ENCODE results near the gene PTGES.
A peak's percentile ranks its signal among the peaks of the same experiment; 100 is the strongest.
"Not testable (repeated sequence)": the region's sequence is repeated elsewhere in the genome, so short reads cannot be mapped to it uniquely, and the experiment has no call there.

Gene PTGES

DNA sequence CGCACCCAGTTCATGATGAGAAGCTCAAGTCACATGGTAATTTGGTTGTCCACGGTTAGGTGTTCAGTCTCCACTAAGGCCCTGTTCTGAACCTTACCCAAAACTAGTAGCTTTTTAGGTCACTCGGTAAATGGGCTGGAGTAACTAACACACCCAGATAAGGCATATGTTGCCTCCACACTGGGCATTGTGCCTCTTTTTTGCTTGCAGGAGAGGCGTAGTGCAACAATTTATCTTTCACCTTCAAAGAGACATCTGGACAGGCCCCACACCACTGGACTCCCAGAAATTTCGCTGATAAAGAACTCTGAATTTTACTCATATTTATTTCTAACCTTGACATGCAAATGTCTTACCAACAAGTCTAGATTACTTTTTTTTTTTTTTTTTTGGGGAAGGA, 16.8 kb upstream of the PTGES start:
- no peak for DNase-seq

DNA sequence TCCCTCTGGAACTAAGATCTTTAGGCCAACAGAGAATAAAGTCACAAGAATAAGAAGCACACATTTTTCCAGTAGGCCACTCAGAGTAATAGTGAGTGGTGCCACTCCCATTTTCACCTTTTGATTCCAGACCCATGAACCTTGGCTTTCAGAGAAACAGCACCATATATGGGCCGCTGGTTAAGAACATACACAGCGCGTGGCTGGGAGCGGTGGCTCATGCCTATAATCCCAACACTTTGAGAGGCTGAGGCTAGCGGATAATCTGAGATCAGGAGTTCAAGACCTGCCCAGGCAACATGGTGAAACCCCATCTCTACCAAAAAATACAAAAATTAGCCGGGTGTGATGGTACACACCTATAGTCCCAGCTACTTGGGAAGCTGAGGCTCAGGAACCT, 15.6 kb upstream of the PTGES start:
- DNase-seq: no peak

DNA sequence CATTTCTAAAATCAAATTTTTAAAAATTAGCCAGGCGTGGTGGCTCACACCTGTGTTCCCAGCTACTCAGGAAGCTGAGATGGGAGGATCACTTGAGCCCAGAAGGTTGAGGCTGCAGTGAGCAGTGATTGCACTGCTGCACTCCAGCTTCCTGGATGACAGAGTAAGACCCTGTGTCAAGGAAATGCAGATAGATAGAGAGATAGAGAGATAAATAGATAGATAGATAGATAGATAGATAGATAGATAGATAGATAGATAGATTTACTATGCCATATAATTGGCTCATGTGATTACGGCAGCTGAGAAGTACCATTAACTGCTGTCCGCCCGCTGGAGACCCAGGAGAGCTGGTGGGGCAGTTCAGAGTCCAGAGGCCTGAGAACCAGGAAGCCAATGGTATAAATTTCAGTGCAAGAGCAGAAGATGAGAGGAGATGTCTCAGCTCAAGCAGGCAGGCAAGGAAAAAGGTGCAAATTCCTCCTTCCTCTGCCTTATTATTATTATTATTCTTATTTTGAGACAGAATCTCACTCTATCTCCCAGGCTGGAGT, 13.0 kb upstream of the PTGES start:
- DNase-seq: no peak

DNA sequence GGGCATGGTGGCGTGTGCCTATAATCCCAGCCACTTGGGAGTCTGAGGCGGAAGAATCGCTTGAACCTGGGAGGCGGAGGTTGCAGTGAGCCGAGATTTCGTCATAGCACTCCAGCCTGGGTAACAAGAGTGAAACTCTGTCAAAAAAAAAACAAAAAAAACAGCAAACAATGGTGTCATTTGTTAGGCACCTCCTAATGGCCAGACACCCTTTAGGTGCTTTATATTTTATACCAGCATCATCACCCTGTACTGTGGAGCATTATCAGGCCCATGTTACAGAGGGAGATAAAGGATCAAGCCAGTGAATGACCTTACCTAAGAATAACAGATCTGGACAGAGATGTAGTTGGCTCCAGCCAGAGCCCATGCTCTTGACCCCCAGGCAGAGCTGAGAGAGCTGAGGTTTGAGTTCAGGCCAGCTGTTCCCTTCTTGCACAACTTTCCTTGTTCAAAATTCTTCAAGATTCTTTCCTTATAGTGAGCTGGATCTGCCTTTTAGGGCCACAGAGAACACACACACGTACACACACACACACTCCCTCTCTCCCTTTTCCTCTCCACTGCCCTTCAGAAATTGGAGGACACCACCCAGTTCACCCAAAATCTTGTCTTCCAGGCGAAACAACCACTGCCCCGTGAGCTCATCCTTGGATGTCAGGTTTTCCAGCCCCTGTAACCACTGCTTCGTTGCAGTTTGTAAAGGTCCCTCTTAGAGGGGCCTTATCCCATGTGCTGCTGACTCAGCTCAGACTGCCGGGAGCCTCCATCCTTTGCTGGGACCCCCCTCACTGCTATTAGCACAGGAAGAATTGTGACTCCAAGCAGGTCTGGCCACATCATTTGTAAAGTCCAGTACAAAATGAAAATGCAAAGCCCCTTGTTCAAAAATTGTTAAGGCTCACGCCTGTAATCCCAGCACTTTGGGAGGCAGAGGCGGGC, 10.4 kb upstream of the PTGES start:
- peak; percentile 28 to 32 for DNase-seq

DNA sequence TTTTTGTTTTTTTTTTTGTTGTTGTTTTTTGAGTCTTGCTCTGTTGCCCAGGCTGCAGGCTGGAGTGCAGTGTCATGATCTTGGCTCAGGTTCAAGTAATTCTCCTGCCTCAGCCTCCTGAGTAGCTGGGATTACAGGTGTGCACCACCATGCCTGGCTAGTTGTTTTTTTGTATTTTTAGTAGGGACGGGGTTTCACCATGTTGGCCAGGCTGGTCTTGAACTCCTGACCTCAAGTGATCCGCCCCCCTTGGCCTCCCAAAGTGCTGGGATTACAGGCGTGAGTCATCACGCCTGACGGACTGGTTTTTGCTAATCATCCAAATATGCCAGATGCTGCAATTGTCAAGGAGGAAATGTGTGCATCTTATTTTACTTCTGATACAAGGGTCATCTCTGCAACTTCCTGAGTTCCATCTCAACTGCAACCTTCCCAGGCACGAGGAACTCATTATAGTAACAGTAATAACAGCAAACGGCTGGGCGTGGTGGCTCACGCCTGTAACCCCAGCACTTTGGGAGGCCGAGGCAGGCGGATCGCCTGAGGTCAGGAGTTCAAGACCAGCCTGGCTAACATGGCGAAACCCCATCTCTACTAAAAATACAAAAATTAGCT, 9.6 kb upstream of the PTGES start:
- peak; percentile 83 to 96 for DNase-seq

DNA sequence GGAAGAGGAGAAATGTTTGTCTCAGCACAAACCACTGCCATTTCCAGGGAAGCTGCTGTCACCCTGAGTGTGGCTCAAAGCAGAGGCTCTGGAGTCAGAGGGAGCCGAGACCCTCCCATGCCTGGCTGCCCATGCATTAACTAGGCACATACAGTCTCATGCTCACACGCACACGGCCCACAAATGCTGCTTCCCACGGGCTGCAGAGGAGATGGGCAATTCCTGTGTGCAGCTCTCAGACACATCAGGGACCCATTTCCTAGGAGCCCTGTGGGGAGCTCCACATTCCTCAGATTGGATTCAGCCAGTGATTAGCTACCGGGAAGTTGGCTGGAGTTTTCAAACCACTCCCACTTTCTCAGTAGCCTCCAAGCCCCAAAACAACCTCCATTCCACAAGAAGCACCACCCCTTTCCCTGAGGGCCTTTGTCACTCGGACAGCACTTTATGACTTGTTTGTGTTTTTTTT, 9.1 kb upstream of the PTGES start:
- DNase-seq: no peak

DNA sequence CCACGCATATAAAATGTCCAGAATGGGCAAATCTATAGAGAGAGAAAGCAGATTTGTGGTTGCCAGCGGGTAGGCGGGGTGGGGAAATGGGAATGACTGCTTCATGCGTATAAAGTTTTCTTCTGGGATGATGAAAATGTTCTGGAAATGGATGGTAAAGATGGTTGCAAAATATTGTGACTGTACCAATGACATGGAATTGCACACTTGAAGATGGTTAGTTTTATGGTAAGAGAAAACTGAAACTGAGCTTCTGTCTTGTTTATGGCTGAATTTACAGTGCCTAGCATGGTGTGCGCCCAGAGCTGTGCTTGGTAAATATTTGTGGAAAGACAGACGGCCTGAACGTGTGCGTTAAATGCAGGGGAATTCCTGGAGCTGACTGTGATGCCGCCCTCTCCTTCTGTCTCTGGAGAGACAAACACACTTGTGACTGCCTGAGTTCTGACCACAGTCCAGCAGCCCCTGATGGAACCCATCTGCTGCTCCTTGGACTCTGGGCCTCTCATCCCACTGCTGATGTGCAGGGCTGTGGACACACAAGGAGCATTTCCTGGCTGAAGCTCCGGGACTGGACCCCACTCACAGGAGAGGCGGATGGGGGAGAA, 8.6 kb upstream of the PTGES start:
- peak; percentile 35 to 38 for DNase-seq

DNA sequence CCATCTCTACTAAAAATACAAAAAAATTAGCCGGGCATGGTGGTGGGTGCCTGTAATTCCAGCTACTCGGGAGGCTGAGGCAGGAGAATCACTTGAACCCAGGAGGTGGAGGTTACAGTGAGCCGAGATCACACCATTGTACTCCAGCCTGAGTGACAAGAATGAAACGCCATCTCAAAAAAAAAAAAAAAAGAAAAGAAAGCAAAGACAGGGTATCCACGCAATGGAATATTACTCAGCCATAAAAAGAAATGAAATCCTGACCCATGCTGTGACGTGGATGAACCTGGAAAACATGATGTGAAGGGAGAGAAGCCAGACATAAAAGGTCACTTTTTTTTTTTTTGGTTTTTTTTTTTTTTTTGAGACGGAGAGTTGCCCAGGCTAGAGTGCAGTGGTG, 7.9 kb upstream of the PTGES start:
- not testable (repeated sequence) for DNase-seq

DNA sequence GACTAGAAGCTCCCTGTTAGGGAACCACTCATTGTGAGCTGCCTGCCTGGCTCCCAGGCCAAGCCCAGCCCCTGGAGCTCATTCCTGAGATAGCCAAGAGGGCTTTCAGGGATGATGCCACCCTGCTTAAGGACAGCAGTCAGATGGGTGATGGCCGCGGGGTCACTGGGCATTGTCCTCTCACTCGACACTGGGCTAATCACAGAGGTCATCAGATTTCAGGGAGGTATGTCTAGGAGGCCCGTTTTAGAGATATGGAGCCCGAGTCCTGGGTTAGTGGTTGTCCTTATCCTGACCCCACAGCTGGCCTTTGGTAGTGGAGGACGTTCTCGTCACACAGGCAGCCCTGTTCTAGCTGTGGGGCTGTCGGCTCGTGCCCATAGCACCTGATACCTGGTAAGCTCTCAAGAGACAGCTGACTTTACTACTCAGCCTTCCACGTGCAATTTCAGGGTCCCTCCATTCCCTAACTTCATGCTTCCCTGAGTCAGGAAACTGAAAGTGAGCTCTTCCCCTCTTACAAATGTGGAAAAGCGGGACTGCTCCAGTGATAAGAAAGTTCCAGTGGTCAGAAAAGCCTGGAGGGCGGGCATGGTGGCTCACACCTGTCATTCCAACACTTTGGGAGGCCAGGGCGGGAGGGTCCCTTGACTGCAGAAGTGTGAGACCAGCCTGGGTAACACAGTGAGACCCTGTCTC, 7.1 kb upstream of the PTGES start:
- no peak for DNase-seq

DNA sequence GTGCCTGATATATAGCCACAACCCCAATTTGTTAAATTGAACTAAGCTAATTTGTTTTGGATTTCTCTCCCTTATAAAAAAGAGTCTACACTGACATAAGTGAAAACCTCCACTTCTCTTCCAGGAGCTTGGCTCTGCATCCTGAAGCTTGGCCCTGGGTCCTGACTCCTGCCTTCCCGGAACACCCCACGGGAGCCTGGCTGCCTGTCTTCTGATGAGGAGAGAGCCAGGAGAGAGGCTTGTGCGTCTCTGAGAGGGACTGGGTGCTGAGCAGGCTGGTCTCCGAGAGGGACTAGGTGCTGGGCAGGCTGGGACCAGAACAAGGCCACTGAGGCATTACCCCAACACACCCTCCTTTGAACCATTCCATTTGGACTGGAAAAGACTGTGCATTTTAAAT, 6.5 kb upstream of the PTGES start:
- no peak for DNase-seq

DNA sequence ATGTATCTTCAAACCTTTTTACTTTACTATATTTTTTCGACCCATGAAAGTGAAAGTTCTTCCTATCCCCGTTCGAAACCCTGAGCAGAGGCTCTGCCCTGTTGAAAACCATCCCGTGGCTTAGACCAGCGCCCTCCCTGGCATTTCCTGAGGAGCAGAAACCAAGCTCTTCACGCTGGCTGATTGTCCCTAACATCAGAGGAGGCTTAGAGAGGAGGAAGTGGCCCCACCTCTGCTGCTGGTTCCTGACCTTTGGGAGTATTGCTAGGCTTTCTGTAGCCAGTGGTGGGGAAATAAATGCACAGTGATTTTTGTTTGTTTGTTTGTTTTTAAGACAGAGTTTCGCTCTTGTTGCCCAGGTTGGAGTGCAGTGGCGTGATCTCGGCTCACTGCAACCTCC, 4.2 kb upstream of the PTGES start:
- DNase-seq: peak; percentile 80 to 85

DNA sequence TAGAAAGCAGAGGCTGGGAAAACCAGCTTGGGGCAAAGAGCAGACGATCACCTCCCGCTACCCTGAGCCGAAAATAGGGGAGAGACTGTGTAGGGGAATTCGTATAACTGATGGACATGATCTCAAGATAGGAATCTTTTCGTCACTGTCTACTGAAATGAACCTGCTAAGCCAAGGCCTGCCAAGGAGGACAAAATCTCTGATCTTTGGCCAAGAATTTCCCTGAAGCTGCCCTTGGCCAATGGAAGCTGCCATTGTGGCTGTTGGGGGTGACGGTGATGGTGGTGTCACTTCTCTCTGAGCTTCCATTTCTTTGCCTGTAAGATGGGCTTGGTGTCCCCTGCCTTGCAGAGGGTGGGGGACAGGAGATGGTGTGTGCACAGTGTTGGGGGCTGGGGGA, 3.3 kb upstream of the PTGES start:
- DNase-seq: no peak

DNA sequence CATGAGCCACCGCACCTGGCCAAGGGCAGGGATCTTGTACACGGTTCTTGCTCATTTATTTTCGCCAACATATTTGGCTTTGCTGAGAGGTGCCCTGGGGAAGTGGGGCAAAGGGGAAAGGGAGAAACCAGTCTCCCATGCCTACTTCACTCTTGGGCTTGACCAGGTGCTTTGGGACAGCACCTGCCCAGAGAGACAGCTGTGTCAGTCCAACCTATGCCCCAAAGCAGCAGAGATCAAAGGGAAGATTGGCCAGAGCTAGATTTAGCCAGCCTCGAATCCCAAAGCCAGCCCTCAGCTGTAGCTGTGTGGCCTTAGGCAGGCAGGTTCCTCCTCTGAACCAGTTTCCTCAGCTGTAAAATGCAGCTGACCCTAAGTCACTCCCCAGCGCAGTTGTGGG, 2.3 kb upstream of the PTGES start:
- DNase-seq: no peak

DNA sequence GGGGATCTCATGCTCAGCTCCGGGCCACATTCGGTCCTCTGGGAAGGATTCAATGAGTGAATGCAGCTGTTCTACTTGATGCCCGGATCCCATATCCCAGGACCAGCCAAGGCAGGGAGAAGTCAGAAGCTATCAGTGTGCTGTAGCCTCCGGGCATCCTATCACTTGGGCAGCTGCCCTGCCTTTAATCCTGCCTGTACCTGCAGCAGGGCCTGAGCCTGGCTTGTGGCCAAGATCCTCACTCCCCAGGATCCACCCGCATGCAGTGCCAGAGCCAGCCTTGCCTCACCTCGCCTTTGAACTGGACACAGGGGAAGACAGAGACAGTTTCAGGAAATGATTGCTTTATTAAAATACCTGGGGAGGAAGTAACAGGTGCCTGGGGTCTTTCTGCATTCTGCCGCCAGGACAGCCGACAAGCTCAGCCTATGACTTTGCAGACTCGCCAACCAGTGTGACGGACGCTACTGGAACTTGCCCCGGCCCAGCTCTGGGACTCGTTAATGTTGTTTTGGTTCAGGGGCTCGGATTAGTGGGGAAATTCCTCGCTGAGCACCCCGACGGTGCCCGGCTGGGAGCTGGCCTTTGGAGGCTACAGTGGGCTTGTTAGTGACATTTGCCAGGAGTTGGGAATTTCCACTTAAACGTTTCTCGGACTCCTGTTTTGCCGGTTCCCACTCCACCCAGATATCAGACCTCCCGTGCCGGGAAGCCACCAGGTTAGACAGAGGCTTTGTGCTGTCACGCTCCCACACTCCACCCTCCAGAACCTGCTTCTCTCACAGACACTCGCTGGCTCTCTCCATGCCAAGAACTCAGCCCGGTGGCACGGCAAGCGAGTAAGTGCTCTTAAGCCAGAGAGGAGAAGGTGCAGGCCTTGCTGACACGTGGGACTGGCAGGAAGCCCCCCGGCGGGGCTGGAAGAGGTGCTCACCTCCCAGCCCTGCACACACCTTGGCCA, 721 bp downstream of the PTGES start:
- DNase-seq: no peak

DNA sequence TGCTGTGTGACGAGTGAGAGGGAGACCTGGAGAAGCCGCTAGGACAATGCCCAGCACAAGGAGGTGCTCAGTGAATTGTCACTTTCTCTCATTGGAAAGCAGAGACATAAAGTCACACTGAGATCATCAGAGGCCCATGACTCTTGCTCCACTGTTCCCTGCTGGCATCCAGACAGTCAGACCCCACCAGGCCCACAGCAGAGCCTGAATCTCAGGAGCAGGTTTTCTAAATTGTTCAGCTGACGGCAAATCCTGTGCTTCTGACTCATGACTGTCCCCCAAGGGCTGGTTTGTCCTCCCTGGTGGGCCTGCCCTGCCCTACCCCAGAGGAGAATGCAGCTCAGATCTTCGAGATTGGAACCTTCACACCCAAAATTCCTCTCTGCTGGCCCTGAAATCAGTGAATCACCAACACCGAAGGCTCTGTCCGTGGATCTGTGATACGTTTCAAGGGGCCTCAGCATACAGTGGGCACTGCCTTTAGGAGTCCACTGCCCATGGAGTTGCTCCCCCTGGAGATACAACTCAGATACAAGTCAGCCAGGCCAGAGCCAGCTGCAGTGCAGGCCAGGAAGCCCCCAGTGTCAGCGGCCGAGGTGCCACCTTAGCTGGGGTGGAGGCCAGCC, 2.7 kb downstream of the PTGES start:
- no peak for DNase-seq

DNA sequence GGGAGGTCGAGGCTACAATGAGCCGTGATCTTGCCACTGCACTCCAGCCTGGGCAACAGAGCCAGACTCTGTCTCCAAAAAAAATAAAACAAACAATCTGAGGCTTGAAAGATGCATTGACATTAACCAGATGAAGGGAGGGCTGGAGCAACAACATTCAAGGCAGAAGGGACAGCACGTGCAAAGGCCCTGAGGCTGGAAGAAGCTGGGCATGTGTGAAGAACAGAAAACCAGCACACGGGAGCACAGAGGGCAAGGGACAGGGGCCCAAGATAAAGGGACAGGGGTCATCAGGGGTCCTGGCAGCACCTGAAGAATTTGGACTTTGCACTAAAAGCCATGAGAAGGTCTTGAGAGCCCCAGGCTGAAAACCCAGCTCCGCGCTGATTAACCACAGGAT, 3.3 kb downstream of the PTGES start:
- DNase-seq: no peak

DNA sequence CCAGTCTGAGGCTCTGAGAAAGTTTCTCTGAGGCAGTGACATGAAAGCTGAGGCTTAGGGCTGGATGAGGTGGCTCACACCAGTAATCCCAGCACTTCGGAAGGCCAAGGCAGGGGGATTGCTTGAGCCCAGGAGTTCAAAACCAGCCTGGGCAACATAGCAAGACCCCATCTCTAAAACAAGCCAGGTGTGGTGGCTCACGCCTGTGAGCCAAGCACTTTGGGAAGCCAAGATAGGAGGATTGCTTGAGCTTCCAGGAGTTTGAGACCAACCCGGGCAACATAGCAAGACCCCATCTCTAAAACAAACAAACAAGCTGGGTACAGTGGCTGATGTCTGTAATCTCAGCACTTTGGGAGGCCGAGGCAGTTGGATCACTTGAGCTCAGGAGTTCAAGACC, 3.8 kb downstream of the PTGES start:
- not testable (repeated sequence) for DNase-seq

DNA sequence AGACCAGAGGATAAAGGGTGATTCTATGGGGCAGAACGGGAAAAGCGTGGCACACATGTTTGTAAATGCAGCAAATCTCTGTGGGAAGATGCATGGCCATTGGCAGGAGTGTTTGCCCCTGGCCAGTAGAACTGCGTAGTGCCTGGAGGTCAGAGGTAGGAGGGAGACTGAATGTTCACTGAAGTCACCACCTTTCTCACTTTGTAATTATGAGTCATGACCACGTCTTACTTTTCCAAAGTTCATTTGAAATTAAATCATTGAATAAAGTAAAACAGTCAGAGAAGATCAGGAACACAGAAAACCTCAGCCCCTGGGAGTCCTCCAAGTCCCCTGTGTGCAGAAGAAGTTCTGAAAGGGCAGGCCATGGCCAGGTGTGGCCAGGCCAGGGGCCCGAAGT, 4.6 kb downstream of the PTGES start:
- DNase-seq: no peak

DNA sequence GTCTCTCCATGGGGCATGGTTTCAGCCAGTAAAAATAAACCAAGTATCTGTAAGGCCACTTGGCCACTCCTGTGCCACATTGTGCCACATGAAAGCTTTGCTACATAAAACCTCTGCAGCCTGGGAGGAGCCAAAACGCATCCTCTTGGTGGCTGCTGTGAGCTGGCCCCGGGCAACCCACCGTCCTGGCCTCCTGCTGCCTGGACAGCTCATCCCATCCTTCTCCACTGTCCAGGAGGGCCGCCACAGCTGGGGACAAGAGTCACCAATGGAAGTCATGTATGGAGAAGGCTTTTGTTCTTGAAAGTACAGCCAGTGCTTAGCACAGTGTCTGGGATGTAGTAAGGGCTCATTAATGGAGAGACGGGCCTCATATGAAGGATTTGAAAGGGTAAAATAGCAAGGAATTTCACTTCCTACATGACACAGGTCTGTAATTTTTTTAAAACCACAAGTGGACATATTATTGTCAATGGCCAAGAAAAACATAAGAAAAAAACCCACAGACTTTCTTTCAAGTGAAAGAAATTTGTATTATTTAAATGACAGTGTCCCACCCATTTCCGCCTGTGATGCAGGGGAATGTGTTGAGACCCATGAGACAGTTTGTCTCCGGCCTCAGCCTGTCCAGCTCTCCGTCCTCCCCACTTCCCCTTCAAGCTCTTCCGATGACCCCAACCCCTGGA, 6.6 kb downstream of the PTGES start:
- DNase-seq: no peak

DNA sequence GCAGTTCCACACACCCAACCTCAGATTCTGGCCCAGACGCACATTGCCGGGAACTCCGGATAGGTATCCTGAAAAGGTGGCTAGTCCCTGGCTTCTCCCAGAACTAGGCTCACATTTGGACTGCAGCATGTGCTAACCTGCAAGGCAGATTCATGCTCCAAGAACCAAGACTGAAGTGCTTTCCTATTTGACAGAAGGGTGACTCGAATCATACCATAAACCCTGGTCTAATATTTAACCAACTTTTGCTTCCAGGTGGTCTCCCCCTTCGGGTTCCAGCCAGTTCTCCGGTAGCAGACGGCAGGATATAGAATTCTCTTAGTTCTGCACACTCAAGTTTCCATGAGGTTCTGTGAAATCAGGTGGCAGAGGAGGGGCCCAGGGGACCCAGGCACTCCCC, 7.6 kb downstream of the PTGES start:
- DNase-seq: no peak

Measured in inflammatory macrophage treated with lipopolysaccharide for 1 hour (primary cell).